Neural cell (in vitro differentiated cells): ENCODE results near the gene DYRK2. TPM values are rescaled to one million over a fixed set of nuclear protein-coding genes. Genes with fewer than 3 reads are reported as not detected.
"Not testable (repeated sequence)": the region's sequence is repeated elsewhere in the genome, so short reads cannot be mapped to it uniquely, and the experiment has no call there.

Source experiments
- H2AFZ ChIP-seq: fragments of 200-600, 300-800 bp; sonication (generic), shearing (Covaris generic); 2 replicates; pipeline ENCODE4 v1.6.0; 2014; ENCODE audit warnings: low read depth, mild to moderate bottlenecking, antibody characterized with exemption, low read length, moderate library complexity
- H3F3A ChIP-seq: fragments of 200-600 bp; shearing (Covaris generic); 2 replicates; pipeline ENCODE4 v1.6.1; 2016; ENCODE audit warnings: mild to moderate bottlenecking, moderate library complexity, mixed read lengths, antibody characterized with exemption, low read length; ENCODE audit not compliant: insufficient read depth, poor library complexity, severe bottlenecking
- H3K27ac ChIP-seq: fragments of 200-600, 300-800 bp; sonication (generic), shearing (Covaris generic); 2 replicates; pipeline ENCODE4 v1.5.1; 2014; ENCODE audit warnings: mild to moderate bottlenecking, low read length, moderate library complexity
- H3K27me3 ChIP-seq: fragments of 300-800, 200-600 bp; sonication (generic), shearing (Covaris generic); 2 replicates; pipeline ENCODE4 v1.6.0; 2014; ENCODE audit warnings: mild to moderate bottlenecking, low read depth, low read length, moderate library complexity; ENCODE audit not compliant: insufficient read depth
- H3K36me3 ChIP-seq: fragments of 300-800, 200-600 bp; sonication (generic), shearing (Covaris generic); 2 replicates; pipeline ENCODE4 v1.5.1; 2014; ENCODE audit warnings: mild to moderate bottlenecking, antibody characterized with exemption, low read length, moderate library complexity; ENCODE audit not compliant: insufficient read depth
- H3K4me2 ChIP-seq: fragments of 300-800, 200-600 bp; sonication (generic), shearing (Covaris generic); 2 replicates; pipeline ENCODE4 v1.6.0; 2014; ENCODE audit warnings: mild to moderate bottlenecking, low read length
- H3K4me3 ChIP-seq: fragments of 300-800, 200-600 bp; sonication (generic), shearing (Covaris generic); 2 replicates; pipeline ENCODE4 v1.5.1; 2014; ENCODE audit warnings: mild to moderate bottlenecking, low read length, moderate library complexity
- H3K79me2 ChIP-seq: fragments of 200-600 bp; shearing (Covaris generic); replicated peaks from 2 replicates; pipeline ENCODE4 v1.6.0; 2014; ENCODE audit warnings: mild to moderate bottlenecking, low read length, moderate library complexity; ENCODE audit not compliant: insufficient read depth
- H3K9ac ChIP-seq: fragments of 300-800, 200-600 bp; sonication (generic), shearing (Covaris generic); 2 replicates; pipeline ENCODE4 v1.6.1; 2016; ENCODE audit warnings: mild to moderate bottlenecking, low read length, mixed read lengths
- H3K9me2 ChIP-seq: fragments of 200-600 bp; shearing (Covaris generic); 2 replicates; pipeline ENCODE4 v1.6.1; 2016; ENCODE audit warnings: mild to moderate bottlenecking, low read length, mixed read lengths; ENCODE audit not compliant: insufficient read depth
- H3K9me3 ChIP-seq: fragments of 200-600, 300-800 bp; sonication (generic), shearing (Covaris generic); 2 replicates; pipeline ENCODE4 v1.6.1; 2016; ENCODE audit warnings: mild to moderate bottlenecking, mixed run types, low read length, moderate library complexity, mixed read lengths
- H4K20me1 ChIP-seq: fragments of 200-600 bp; shearing (Covaris generic); 2 replicates; pipeline ENCODE4 v1.6.1; 2016; ENCODE audit warnings: mild to moderate bottlenecking, mixed run types; ENCODE audit not compliant: insufficient read depth
- CTCF ChIP-seq: fragments of 450-650 bp; IDR thresholded peaks from 2 replicates; pipeline ENCODE4 v1.5.1; 2014; ENCODE audit warnings: antibody characterized with exemption, mild to moderate bottlenecking, moderate library complexity; ENCODE audit not compliant: poor library complexity, severe bottlenecking
- EP300 ChIP-seq: fragments of 450-650 bp; conservative IDR thresholded peaks from 2 replicates; pipeline ENCODE4 v1.6.1; 2014; ENCODE audit warnings: antibody characterized with exemption, mild to moderate bottlenecking, moderate library complexity; ENCODE audit not compliant: poor library complexity, severe bottlenecking
- EZH2 ChIP-seq: fragments of 200-600, 300-800 bp; shearing (Covaris generic), sonication (generic); IDR thresholded peaks from 2 replicates; pipeline ENCODE4 v1.6.1; 2014; ENCODE audit warnings: antibody characterized with exemption, low read length, borderline replicate concordance, mild to moderate bottlenecking; ENCODE audit not compliant: insufficient read depth, poor library complexity, severe bottlenecking
- MXI1 ChIP-seq: fragments of 450-650 bp; conservative IDR thresholded peaks from 2 replicates; pipeline ENCODE4 v1.6.1; 2014; ENCODE audit warnings: antibody characterized with exemption, mild to moderate bottlenecking; ENCODE audit not compliant: poor library complexity, severe bottlenecking
- POLR2AphosphoS5 ChIP-seq: IDR thresholded peaks from 2 replicates; pipeline ENCODE4 v1.6.1; 2012
- RAD21 ChIP-seq: fragments of 450-650 bp; conservative IDR thresholded peaks from 2 replicates; pipeline ENCODE4 v1.6.1; 2014; ENCODE audit warnings: antibody characterized with exemption, mild to moderate bottlenecking, moderate library complexity
- REST ChIP-seq: IDR thresholded peaks from 2 replicates; pipeline ENCODE4 v1.6.1; 2012; ENCODE audit warnings: borderline replicate concordance
- SMC3 ChIP-seq: fragments of 450-650 bp; conservative IDR thresholded peaks from 2 replicates; pipeline ENCODE4 v1.6.1; 2014; ENCODE audit warnings: antibody characterized with exemption, mild to moderate bottlenecking, moderate library complexity; ENCODE audit not compliant: poor library complexity
- TAF1 ChIP-seq: IDR thresholded peaks from 2 replicates; pipeline ENCODE4 v1.6.1; 2012; ENCODE audit warnings: low read depth
- polyA plus RNA-seq: library from polyadenylated mRNA; depleted of rRNA; stranded (reverse); fragments of >200 nt; gene quantifications from 2 replicates; pipeline ENCODE4 v1.2.3, GENCODE V29; 2014

Gene DYRK2
- polyA plus RNA-seq, 1 donor from 2014 or later, result 50.6 TPM

GRCh38 chr12:67673509-67673908 is 25.0 kb downstream of the DYRK2 start:
- H3F3A ChIP-seq, H3K27ac ChIP-seq, H3K79me2 ChIP-seq, H3K4me2 ChIP-seq, H4K20me1 ChIP-seq, H3K36me3 ChIP-seq, H3K9me2 ChIP-seq, H3K27me3 ChIP-seq, H2AFZ ChIP-seq, H3K4me3 ChIP-seq, H3K9ac ChIP-seq, H3K9me3 ChIP-seq: not testable (repeated sequence)

- Histone ChIP-seq H3K27ac (no peak overlapping the region), H3K27me3 (no peaks in the 10 kb centered on the region), H3K9me2 (no peaks in the 10 kb centered on the region), H4K20me1 (no peaks in the 10 kb centered on the region), H3K9me3 (peaks cover 6% of the 10 kb centered on the region), H3K9ac (no peak overlapping the region), H3K4me3 (no peak overlapping the region), H2AFZ (no peak overlapping the region), H3K36me3 (no peaks in the 10 kb centered on the region), H3K4me2 (no peak overlapping the region), H3K79me2 (no peaks in the 10 kb centered on the region), H3F3A (no peaks in the 10 kb centered on the region)
- TF ChIP-seq MXI1, result no peak
Observed at GRCh38 chr12:67674417-67674816, 25.9 kb downstream of the DYRK2 start.

GRCh38 chr12:67676624-67677023 is 28.1 kb downstream of the DYRK2 start:
- no peak overlapping the region for H3K27ac ChIP-seq
- no peak overlapping the region for H3K9ac ChIP-seq
- TF ChIP-seq POLR2AphosphoS5 (no peak), SMC3 (no peak), MXI1 (no peak), CTCF (no peak), REST (no peak), EP300 (no peak), RAD21 (no peak), EZH2 (no peak), TAF1 (no peak)
- H2AFZ ChIP-seq, result no peak overlapping the region
- no peak overlapping the region for H3K4me2 ChIP-seq
- no peaks in the 10 kb centered on the region for H3K36me3 ChIP-seq
- no peaks in the 10 kb centered on the region for H4K20me1 ChIP-seq
- no peaks in the 10 kb centered on the region for H3K79me2 ChIP-seq
- H3K9me3 ChIP-seq, result peaks cover 6% of the 10 kb centered on the region
- H3F3A ChIP-seq, result no peaks in the 10 kb centered on the region
- H3K9me2 ChIP-seq, result no peaks in the 10 kb centered on the region
- no peaks in the 10 kb centered on the region for H3K27me3 ChIP-seq
- no peak overlapping the region for H3K4me3 ChIP-seq
